Neural crest cell (in vitro differentiated cells): Measurements from ENCODE around the gene SYNJ2. TPM values are rescaled to one million over a fixed set of nuclear protein-coding genes. Genes with fewer than 3 reads are reported as not detected.

Experiments used
- total RNA-seq: library from RNA; stranded (reverse); gene quantifications from 2 replicates; pipeline ENCODE4 v1.2.1, GENCODE V29; 2021

The SYNJ2 gene
- total RNA-seq, 1 donor from 2014 or later: 2.9 TPM

Other genes starting within 250 kb of the SYNJ2 start
- 18.1 and 19.1 TPM in 2 replicates for gene SNX9, start 158.6 kb upstream of the SYNJ2 start, total RNA-seq
- gene SERAC1, start 186.4 kb downstream of the SYNJ2 start, total RNA-seq: 11.3 and 12.2 TPM in 2 replicates
- 21.1 and 23.8 TPM in 2 replicates for gene GTF2H5, start 186.5 kb downstream of the SYNJ2 start, total RNA-seq